NK-92 (cell line): Measurements from ENCODE around the gene TSEN15.

ENCODE experiments used
- DNase-seq: peaks from one replicate; lab custom pipeline; 2025; ENCODE audit not compliant: unreplicated experiment; lab: John Stamatoyannopoulos, UW

TSEN15 gene

DNA sequence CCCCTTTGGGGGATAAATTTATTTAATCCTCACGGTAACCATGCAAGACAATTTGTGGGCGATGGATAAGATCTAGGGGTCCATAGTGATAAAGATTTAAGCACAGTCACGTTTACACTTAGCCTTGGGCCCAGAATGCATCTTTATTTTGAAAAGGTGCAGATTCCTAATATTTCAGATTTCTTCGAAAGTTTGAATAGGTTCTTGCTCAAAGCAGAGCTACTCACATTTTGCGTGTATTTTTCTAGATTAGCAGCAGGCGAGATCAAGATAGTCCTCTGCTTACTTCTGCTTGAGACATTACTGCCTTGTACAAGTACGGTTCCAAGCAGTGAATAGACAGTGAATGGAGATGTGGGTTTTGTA lies 647 bp downstream of the TSEN15 start:
- DNase-seq, result no peak

GRCh38 chr1:184052750-184053149 lies 1.2 kb downstream of the TSEN15 start:
- DNase-seq, result no peak

- no peak for DNase-seq
These were observed 2.4 kb downstream of the TSEN15 start for GRCh38 chr1:184053881-184054280.

- DNase-seq, result no peak
These were observed 5.5 kb downstream of the TSEN15 start for GRCh38 chr1:184056921-184057555.

- DNase-seq, result no peak
These were observed 8.4 kb downstream of the TSEN15 start for GRCh38 chr1:184059887-184060286.

DNA sequence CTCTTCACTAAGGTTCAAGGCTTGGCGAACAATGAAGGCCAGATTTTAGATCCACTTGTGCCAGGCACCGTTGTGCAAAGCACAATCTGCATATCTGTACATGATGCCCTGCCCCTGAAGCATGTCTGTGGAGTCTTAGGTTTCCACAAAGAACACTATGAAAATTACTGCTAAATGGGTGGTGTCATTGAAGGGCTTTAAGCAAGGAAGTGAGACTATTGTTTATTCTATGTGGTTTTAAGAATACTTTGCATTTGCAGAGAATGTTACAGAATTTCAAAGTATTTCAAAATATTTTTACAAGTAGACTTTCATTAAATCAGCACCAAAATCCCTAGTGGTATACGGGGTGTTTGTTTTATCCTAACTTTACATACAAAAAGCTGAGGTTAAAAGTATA lies 8.8 kb downstream of the TSEN15 start:
- DNase-seq, result no peak

DNA sequence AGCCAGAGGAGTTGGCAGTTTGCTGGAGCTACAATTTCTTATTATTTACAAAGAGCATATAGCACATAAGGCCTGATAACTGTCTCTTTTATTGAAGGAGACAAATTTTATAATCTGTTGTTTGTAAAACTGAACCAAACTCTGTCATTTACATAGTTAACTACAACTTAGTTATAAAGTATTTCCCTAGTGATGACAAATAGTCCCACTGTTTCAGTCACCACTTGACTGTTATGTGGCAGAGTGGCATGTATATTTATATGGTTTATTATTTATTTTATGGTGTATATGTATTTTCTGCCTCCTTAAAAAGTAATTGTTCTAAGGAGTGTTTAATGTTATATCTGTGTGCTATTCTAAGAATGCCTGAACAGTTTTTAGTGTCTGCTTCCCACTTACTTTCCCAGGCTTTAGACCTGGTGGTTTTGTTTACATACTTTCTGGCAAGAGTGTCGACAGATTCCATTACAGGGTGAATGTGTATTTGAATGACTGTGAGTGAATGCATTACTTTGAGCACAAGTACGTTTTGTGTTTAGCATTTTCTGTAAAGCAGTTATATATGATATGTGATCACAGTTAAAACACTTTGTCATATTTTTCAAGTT lies 10.0 kb downstream of the TSEN15 start:
- DNase-seq, result no peak

DNA sequence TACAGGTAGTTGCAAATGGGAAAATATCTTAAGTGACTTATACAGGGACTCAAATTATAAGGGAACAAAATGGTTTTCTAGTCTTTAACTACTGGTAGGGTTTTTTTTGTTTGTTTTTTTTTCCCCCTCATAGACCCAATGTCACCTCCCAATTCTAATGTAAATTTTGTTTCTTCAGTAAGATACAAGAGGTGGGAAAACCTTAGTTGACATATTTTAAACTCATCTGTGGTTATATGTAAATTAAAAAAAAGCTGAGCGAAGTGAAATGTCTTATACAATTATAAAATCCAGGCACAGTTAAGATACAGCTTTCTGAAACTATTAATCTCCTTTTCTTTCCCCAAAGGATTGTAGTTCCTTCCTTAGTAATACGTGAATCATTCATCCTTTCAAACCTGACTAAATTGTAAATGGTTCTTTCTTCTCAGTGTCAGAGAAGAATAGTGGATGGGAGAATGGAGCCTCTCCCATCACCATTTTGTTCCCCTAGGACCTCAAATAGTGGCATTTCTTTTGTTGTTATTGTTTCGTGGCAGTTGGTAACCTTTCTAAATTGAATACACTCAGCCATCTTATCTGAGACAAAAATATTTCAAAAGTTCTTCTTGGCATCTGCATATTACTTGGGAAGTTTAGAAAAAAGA lies 11.2 kb downstream of the TSEN15 start:
- DNase-seq, result no peak

- no peak for DNase-seq
These were observed 14.0 kb downstream of the TSEN15 start for GRCh38 chr1:184065559-184065958.

DNA sequence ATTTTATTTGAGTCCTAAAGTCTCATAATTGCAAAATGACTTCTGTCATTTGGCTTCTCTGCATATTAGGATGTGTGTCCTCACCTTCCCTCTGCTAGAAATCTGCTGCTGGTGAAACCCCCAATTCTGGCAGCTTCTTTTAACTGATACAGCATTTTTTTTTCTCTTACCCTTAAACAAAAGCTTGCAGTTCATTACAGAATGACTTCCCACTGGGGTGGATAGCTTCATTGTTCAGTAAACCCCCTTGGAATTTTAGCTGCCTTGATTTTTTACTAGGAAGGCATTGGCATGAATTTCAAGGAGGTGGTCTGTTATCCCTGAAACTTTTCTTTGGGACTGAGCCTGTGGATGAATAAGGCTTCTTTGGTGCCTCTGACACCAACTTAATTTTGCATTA lies 16.8 kb downstream of the TSEN15 start:
- no peak for DNase-seq

- no peak for DNase-seq
These were observed 18.1 kb downstream of the TSEN15 start for GRCh38 chr1:184069675-184070074.

- DNase-seq, result no peak
These were observed 20.8 kb downstream of the TSEN15 start for GRCh38 chr1:184072376-184072775.

- DNase-seq, result no peak
These were observed 22.9 kb downstream of the TSEN15 start for GRCh38 chr1:184074383-184074782.

- no peak for DNase-seq
These were observed 23.8 kb downstream of the TSEN15 start for GRCh38 chr1:184075055-184076029.

DNA sequence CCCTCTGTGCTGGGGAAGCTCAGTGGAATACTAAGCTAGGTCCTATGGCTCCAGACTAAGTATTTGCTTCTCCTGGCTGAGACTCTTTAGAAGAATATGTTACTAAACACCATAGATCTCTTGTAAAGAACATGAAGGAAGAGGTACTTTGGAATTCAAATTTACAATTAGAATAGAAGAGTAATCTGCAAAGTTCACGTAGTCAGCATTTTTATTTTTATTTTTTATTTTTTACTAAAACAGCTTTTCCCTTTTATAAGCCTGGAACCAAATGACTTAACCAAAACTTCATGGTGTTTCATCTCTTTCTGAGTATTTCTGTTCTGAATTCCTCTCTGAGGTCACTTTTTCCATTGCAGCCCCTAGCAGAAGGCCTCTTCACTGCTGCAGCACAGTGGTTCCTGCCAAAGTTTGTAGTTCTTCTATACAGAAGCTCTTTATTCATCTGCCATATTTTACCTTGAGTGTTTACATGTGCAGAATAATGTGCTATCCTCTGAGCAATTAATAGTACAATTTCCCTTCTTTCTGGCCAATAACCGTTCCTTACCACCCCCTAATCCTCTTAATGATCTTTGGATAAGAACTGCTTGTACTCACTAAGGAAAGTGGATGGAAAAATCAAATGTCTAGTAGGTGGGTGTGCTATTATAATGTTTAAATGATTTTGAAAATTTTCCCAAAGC lies 27.2 kb downstream of the TSEN15 start:
- DNase-seq, result no peak

- DNase-seq, result no peak
These were observed 28.8 kb downstream of the TSEN15 start for GRCh38 chr1:184080309-184080708.

GRCh38 chr1:184082541-184083415 lies 31.2 kb downstream of the TSEN15 start:
- no peak for DNase-seq

GRCh38 chr1:184085667-184086066 lies 34.1 kb downstream of the TSEN15 start:
- no peak for DNase-seq

GRCh38 chr1:184088037-184088436 lies 36.5 kb downstream of the TSEN15 start:
- DNase-seq, result no peak

DNA sequence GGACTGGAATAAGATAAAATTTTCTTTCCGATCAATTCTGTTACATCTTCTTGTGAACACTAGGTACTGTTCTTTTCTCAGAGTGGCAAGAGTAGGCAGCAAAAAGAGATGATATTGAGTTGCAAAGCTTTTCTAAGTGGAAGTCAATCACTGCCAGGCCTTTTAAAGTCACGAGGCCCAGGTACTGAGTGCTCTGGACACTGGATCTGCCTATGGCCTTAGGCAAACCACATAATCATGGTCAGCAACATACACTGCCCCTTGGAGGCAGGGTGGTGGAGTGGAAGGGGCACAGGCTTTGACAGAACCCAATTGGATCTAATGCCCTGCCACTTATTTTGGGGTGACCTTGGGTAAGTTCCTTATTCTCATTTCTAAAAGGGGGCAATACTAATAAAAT lies 41.5 kb downstream of the TSEN15 start:
- no peak for DNase-seq
